GM04503 (cell line): Measurements from ENCODE around the gene KREMEN1.

Experiments used
- DNase-seq: peaks from one replicate; pipeline ENCODE4 v3.0.0-alpha.2; 2012; ENCODE audit warnings: low read depth

Gene KREMEN1

GRCh38 chr22:29207562-29208501, 135.0 kb downstream of the KREMEN1 start:
- no peak for DNase-seq

- DNase-seq = no peak
Measured at GRCh38 chr22:29208502-29208862, 135.6 kb downstream of the KREMEN1 start.

- no peak for DNase-seq
Measured at GRCh38 chr22:29208879-29209623, 136.2 kb downstream of the KREMEN1 start.

- DNase-seq = no peak
Measured at GRCh38 chr22:29209624-29209929, 136.7 kb downstream of the KREMEN1 start.

GRCh38 chr22:29211066-29211465, 138.2 kb downstream of the KREMEN1 start:
- no peak for DNase-seq

DNA sequence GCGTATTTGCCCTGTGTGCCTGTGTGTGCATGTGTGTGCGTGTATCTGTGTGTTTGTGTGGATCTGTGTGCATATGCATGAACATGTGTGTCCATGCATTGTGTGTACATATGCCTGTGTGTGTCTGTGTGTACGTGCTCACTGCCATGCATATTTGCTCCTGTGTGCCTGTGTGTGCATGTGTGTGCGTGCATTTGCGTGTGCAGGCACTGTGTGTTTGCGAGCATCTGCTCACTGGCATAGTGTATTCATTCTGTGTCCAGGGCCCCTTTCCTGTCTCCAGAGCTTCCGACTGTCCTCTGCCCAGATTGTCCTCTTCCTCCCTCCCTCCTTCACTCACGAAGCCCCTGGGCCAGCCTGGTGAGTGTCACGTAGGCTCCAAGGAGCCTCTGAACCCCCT, 138.6 kb downstream of the KREMEN1 start:
- DNase-seq = no peak

- no peak for DNase-seq
Measured at GRCh38 chr22:29212743-29213142, 139.9 kb downstream of the KREMEN1 start.

GRCh38 chr22:29213493-29213892, 140.7 kb downstream of the KREMEN1 start:
- no peak for DNase-seq

DNA sequence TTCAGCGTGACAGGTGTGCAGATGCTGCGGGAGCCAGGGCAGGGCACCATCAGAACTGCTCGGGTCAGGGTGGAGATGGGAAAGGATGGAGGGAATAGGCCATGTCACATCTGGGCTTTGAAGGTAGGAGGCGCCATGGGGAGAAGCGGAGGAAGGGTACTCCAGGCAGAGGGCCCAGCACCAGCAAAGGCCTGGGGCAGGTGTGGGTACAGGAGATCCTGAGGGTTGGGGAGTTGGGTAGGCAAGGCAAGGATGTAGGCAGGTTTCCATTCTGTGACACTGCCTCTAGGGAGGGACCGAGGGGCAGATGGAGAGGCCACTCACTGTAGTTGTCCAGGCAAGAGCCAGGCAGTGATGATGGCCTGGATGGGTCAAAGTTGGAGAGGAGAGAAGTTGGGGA, 141.4 kb downstream of the KREMEN1 start:
- no peak for DNase-seq

DNA sequence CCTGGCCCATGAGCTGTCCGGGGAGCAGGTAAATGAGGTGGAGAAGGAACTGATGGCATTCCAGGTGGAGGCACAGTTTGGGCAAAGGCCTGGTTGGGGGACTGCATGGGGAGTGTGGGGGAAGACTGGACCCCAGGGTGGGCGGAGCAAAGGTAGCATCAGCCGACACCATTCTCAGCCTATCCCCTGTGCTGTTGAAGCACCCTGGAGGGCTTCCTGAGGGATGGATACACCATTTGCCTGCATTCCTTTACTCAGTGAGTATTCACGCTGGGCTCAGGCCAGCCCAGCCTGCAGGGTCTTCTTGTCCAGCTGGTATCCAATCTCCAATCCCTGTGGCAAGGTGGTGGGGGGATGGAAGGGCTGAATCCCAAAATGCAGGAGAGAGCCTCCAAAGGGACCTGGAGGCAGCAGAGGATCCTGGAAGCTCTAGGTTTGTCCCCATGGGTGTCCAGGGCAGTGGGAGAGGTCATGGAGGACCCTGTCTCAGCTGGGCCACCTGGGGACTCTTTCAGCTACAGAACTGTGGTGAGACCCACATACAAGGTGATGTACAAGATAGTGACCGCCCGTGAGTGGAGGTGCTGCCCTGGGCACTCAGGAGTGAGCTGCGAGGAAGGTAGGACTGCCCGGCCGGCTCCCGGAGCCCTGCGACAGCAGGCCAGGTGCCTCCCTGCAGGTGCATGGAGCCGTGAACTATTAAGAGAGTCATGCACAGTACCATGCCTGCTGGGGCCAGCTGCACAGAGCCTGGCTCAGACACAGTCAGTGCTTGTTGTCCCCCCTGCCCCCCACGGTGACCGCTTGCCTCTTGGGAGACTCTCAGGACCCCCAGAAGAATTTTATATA, 142.4 kb downstream of the KREMEN1 start:
- DNase-seq = no peak

GRCh38 chr22:29216011-29216872, 143.4 kb downstream of the KREMEN1 start:
- DNase-seq = no peak

DNA sequence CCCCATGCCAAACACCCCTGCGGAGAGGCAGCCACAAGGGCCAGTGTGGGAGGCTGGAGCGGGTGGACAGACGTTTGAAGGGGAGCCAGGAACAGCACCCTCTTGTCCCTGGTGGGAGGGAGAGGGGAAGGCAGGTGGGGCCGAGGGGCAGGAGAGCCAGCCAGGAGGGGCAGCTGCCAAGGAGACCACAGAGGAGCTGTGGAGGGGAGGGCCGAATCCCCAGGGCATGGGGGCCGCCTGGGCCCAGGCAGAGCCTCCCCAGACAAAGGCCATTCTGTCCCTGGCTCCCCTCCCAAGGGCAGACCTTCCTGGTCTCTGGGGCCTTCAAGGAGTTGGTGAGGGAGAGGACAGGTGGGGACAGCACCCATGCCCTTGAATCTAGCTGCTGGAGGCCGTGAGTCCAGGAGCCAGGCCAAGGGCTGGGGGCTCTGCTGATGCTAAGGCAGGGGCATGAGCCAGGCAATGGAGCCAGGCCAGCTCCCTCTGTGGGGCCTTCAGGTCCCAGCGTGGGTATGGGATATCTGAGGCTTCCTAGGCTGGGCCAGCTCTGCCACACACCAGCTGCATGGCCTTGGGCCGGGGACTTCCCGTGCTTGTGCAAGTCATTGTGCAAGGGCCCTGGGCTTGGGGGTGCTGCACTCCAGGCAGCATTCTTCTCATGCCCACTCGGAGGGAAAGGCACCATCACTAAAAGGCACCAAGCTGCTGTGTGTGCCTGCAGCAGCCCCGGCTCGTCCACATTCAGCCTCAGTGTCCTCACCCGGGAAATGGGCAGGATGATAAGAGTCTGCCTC, 144.2 kb downstream of the KREMEN1 start:
- no peak for DNase-seq
